ENCODE measurements around the gene PLEKHN1. TPM values are rescaled to one million over a fixed set of nuclear protein-coding genes. Genes with fewer than 3 reads are reported as not detected.
A peak's percentile ranks its signal among the peaks of the same experiment; 100 is the strongest.

The PLEKHN1 gene, protein sequence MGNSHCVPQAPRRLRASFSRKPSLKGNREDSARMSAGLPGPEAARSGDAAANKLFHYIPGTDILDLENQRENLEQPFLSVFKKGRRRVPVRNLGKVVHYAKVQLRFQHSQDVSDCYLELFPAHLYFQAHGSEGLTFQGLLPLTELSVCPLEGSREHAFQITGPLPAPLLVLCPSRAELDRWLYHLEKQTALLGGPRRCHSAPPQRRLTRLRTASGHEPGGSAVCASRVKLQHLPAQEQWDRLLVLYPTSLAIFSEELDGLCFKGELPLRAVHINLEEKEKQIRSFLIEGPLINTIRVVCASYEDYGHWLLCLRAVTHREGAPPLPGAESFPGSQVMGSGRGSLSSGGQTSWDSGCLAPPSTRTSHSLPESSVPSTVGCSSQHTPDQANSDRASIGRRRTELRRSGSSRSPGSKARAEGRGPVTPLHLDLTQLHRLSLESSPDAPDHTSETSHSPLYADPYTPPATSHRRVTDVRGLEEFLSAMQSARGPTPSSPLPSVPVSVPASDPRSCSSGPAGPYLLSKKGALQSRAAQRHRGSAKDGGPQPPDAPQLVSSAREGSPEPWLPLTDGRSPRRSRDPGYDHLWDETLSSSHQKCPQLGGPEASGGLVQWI
- 1.3 and 1.4 TPM in 2 replicates for total RNA-seq

DNA sequence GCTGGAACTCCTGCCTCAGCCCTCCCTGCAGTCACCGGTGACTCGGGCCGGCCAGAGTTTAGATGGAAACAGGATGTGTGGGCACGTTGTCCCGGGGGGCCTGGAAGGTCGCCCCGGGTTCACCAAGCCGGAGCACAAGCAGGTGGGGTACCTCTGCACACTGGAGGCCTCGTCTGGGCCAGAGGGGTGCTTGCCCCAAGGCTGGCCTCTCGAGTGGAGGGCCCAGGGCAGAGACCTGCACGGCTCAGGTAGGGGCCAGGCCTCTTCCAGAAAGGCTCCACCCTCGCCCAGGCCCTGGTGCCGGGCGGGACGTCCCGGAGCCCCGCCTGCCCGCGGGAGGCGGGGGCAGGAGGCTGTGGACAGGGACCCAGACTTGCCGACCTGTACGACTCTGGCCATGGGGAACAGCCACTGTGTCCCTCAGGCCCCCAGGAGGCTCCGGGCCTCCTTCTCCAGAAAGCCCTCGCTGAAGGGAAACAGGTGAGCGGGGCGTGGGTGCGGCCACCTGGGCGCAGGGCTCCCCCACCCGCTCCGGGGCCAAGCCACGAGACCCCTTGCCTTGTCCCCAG is at the start of gene PLEKHN1:
Gene PLEKHN1, plus strand, starts transcription at position 348 of the 569 bp plus-strand sequence. Its CDS starts 50 bp downstream, at position 398.
- no peak within 1 kb of the TSS for H3K27ac Mint-ChIP-seq
- ChIA-PET POLR2A (interaction anchor here (1.0 to 1.2 kb wide), 4 partner anchors 10 to 409 kb away, joined by 3 to 5 read pairs (median 4); partner anchors contain the start of gene AURKAIP1), CTCF (interaction anchor here (1.1 to 1.2 kb wide), 2 partner anchors 17 to 61 kb away, joined by 3 to 4 read pairs; no protein-coding TSS in a partner anchor)
- peaks cover 1% of the 10 kb centered on the region for H3K36me3 Mint-ChIP-seq (ENCODE audit: low read depth)
- TF ChIP-seq CTCF (IDR thresholded peaks at IDR 0.05): no peak
- no peaks in the 10 kb centered on the region for H3K9me3 Mint-ChIP-seq
- intact Hi-C loops (cut with micrococcal nuclease): loop anchor here (5.0 kb wide), 1 partner anchor 44 kb away; the partner anchor contains the start of gene SAMD11
- H3K27me3 Mint-ChIP-seq: peaks cover 4% of the 10 kb centered on the region
- peak within 1 kb of the TSS; percentile 83 for H3K4me3 Mint-ChIP-seq
- H3K4me1 Mint-ChIP-seq: peaks cover 11% of the 10 kb centered on the region
- peak; percentile 37 for DNase-seq
- peak; percentile 53 for ATAC-seq (ENCODE audit: low read depth)

GRCh38 chr1:917076-917459 is 49.2 kb upstream of the PLEKHN1 start:
- no peak for DNase-seq
- peaks cover 12% of the 10 kb centered on the region for H3K4me1 Mint-ChIP-seq
- POLR2A ChIA-PET: no interaction called here
- H3K4me3 Mint-ChIP-seq: no peak overlapping the region
- no peak for ATAC-seq (ENCODE audit: low read depth)
- H3K27ac Mint-ChIP-seq: no peak overlapping the region
- H3K9me3 Mint-ChIP-seq: no peaks in the 10 kb centered on the region
- H3K27me3 Mint-ChIP-seq: peaks cover 47% of the 10 kb centered on the region
- intact Hi-C loops (cut with micrococcal nuclease): no loop called here
- no peak for TF ChIP-seq CTCF (IDR thresholded peaks at IDR 0.05)
- no peaks in the 10 kb centered on the region for H3K36me3 Mint-ChIP-seq (ENCODE audit: low read depth)
- CTCF ChIA-PET: no interaction called here

- Mint-ChIP-seq H3K36me3 (ENCODE audit: low read depth) (no peaks in the 10 kb centered on the region), H3K9me3 (no peaks in the 10 kb centered on the region), H3K27ac (no peak overlapping the region), H3K4me3 (no peak overlapping the region), H3K4me1 (peaks cover 12% of the 10 kb centered on the region), H3K27me3 (peaks cover 48% of the 10 kb centered on the region)
- ChIA-PET POLR2A (no interaction called here), CTCF (no interaction called here)
- intact Hi-C loops (cut with micrococcal nuclease): no loop called here
- no peak for DNase-seq
- no peak for ATAC-seq (ENCODE audit: low read depth)
- TF ChIP-seq CTCF (IDR thresholded peaks at IDR 0.05): no peak
Measured at GRCh38 chr1:917466-918091, 48.7 kb upstream of the PLEKHN1 start.

- Mint-ChIP-seq H3K27ac (no peak overlapping the region), H3K4me3 (no peak overlapping the region), H3K4me1 (peaks cover 15% of the 10 kb centered on the region), H3K27me3 (peaks cover 52% of the 10 kb centered on the region), H3K9me3 (no peaks in the 10 kb centered on the region), H3K36me3 (ENCODE audit: low read depth) (no peaks in the 10 kb centered on the region)
- no peak for DNase-seq
- CTCF ChIA-PET: no interaction called here
- POLR2A ChIA-PET: no interaction called here
- ATAC-seq (ENCODE audit: low read depth): no peak
- TF ChIP-seq CTCF (IDR thresholded peaks at IDR 0.05): no peak
- intact Hi-C loops (cut with micrococcal nuclease): no loop called here
Measured at GRCh38 chr1:918353-918752, 47.9 kb upstream of the PLEKHN1 start.

- no peak overlapping the region for H3K27ac Mint-ChIP-seq
- no peaks in the 10 kb centered on the region for H3K9me3 Mint-ChIP-seq
- POLR2A ChIA-PET: no interaction called here
- TF ChIP-seq CTCF (IDR thresholded peaks at IDR 0.05): no peak
- H3K4me3 Mint-ChIP-seq: no peak overlapping the region
- ATAC-seq (ENCODE audit: low read depth) (no peak), DNase-seq (no peak)
- intact Hi-C loops (cut with micrococcal nuclease): no loop called here
- H3K27me3 Mint-ChIP-seq: peaks cover 51% of the 10 kb centered on the region
- H3K4me1 Mint-ChIP-seq: peaks cover 17% of the 10 kb centered on the region
- CTCF ChIA-PET: no interaction called here
- H3K36me3 Mint-ChIP-seq (ENCODE audit: low read depth): no peaks in the 10 kb centered on the region
Measured at GRCh38 chr1:918843-919242, 47.4 kb upstream of the PLEKHN1 start.
